ENCODE results near the gene SLC26A6. TPM values are rescaled to one million over a fixed set of nuclear protein-coding genes. Genes with fewer than 3 reads are reported as not detected.
A peak's percentile ranks its signal among the peaks of the same experiment; 100 is the strongest.

SLC26A6 gene
- 10 to 100 TPM; 27.4 to 34.6 (median 33.1) TPM for polyA plus RNA-seq (ENCODE audit: insufficient read length in 3 of 3)
- long read RNA-seq, donor 1, partial matches to known transcripts, result 0 of 1 reads
- long read RNA-seq, donor 1, other reads (novel, unspliced or antisense), result 0 of 1 reads
- long read RNA-seq, donor 2, result 0 reads
- long read RNA-seq, donor 3, partial matches to known transcripts, result 0 of 2 reads
- long read RNA-seq, donor 3, other reads (novel, unspliced or antisense), result 0 of 2 reads
- long read RNA-seq, donor 4, partial matches to known transcripts, result 0 of 2 reads
- long read RNA-seq, donor 4, other reads (novel, unspliced or antisense), result 0 of 2 reads
- long read RNA-seq, donor 5, result 0 reads
- long read RNA-seq, donor 6, partial matches to known transcripts, result 0 of 3 reads
- long read RNA-seq, donor 6, other reads (novel, unspliced or antisense), result 0 of 3 reads
- long read RNA-seq, donor 7, partial matches to known transcripts, result 0 of 2 reads
- long read RNA-seq, donor 7, other reads (novel, unspliced or antisense), result 0 of 2 reads
- long read RNA-seq, donor 8, partial matches to known transcripts, result 0 of 1 reads
- long read RNA-seq, donor 8, other reads (novel, unspliced or antisense), result 0 of 1 reads
- long read RNA-seq, donor 9, partial matches to known transcripts, result 0 of 2 reads
- long read RNA-seq, donor 9, other reads (novel, unspliced or antisense), result 0 of 2 reads
- long read RNA-seq, donor 10, partial matches to known transcripts, result 0 of 2 reads
- long read RNA-seq, donor 10, other reads (novel, unspliced or antisense), result 0 of 2 reads
- long read RNA-seq, donor 11, result 0 reads
- long read RNA-seq, donor 12, partial matches to known transcripts, result 0 of 3 reads
- long read RNA-seq, donor 12, other reads (novel, unspliced or antisense), result 0 of 3 reads
- long read RNA-seq, donor 13, result 0 reads
- long read RNA-seq, donor 14, result 0 reads
- long read RNA-seq, donor 15, partial matches to known transcripts, result 0 of 3 reads
- long read RNA-seq, donor 15, other reads (novel, unspliced or antisense), result 0 of 3 reads
- long read RNA-seq, donor 16, partial matches to known transcripts, result 0 of 1 reads
- long read RNA-seq, donor 16, other reads (novel, unspliced or antisense), result 0 of 1 reads

GRCh38 chr3:48635222-48636021 is at the start of gene SLC26A6:
SLC26A6 (minus strand) TSS chr3:48635461; CDS start chr3:48635393, 68 bp downstream.
- DNase-seq, result peak; percentile 97

DNA sequence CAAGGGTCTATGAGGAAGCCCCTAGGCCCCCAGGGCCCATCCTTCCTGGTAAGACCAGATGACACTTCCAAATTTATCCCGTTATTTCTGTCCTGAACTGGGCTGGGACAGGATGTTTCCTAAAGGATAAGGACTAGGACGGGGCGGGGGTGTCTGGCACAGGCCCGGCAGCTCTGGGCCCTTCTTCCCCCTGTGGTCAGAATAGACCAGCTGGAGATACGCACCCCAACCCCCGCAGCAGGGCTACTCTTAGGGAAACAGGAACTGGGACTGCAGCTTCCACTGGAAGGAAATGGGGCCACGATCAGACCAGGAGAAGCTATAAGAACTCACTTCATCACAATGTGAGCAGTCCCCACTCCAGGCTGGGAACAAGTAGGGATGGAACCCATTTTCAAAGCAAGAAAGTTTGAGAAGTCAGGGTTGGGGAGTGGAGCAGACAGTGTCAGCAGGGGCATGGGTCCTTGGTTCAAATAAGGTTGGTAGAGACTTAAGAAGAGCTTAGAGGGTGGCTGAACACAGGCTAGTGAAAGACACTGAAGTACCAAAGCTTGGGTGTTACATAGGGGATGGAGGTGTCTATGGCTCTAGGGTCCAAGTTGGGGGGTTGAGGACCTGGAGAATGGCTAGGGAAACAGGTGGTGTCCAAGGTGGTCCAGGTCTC is 49.4 kb upstream of the SLC26A6 start:
- no peak for DNase-seq

DNA sequence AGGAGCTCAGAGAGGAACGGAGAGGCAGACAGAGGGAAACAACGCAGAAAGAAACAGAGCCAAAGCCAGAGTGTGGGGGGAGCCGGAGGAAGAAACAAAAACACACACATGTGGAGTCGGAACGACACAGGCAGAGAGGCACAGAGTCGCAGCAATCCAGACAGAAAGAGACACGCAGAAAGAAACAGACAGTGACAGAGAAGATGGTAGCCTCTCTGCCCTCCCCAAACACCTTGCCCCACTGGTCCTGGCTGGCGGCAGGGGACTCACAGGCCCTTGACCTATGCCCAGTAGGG is 48.7 kb upstream of the SLC26A6 start:
- DNase-seq, result no peak

- DNase-seq, result no peak
Measured at GRCh38 chr3:48682786-48683185, 47.5 kb upstream of the SLC26A6 start.

DNA sequence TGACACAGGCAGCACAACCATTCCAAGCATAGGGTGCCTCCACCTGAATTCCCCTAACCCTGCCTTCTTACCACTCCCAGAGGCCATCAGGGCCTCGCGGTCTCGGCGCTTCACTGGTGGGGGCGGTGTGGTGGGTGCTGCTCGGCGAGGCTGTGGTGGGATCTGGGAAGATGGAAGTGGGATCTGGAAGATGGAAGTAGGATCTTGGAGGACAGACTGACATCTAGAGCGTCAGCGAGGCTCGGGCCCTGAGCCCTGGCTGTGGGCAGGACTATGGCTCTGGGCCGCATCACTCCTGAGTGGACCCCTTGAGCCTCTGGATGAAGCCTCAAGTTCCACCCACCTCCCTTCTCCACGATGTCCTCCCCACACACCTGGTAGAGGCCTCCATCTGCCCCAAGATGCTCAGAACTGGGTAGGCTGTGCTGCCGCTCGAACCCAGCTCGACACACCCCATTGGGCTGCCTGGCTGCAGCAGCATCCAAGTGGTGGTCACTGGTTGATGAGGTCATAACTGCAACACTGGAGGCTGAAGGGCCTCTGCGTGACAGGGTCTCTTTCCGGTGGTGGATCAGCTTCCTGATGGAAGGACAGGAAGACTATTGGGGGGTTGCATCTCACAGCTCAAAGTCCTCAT is 46.8 kb upstream of the SLC26A6 start:
- no peak for DNase-seq

DNA sequence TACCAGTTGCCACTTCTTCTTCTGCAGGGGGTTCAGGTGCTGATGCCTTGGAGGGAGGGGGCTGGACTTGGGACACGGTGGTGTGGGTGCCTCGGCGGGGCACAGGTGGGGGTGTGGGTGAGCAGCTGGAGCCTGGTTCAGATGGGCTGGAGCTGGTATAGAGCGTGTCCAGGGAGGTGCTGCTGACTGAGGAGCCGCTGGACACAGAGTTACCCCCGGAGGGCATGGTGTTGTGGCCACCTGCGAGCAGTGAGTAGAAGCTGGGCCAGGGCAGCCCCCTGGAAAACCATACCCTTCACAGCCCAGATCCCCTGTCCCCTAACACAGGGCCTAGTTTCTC is 46.2 kb upstream of the SLC26A6 start:
- no peak for DNase-seq

GRCh38 chr3:48680811-48681540 is 45.7 kb upstream of the SLC26A6 start:
- DNase-seq, result no peak

GRCh38 chr3:48679411-48680391 is 44.4 kb upstream of the SLC26A6 start:
- no peak for DNase-seq

DNA sequence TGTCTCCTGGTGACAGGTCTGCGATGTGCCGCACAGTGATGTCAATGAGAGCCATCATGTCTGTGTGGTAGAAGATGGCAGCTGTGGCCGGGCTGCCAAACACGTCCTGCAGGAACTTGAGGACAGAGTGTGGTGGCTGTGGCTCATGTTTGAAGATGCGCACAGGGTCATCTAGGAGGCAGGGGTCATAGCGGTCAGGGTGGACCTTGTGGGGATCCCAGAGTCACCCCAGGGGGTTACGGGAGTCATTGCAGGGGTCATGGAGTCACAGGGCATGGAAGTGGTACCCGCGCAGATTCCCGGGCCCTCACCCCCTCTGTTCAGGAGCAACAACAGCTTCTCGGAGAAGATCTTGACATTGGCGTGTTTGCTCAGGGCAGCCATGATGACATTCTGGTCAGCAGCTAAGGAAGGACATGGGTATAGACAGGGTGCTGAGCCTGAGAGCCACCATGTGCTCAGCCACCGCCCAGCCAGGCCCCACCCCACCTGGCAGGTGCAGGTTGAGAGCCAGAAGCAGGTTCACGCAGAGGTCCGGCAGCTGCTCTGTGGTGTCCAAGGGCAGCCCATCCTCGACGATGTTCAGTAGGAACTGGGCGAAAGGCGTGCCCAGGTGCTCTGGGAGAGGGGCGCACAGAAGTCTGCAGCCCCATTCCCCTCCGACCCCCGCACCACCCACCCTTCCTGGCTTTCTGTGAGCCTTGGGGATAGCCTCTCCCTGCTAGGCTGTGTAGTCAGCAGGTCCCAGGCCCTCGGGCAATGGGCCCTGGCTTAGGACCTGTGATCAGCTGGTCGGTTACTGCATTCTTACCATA is 43.5 kb upstream of the SLC26A6 start:
- DNase-seq, result no peak

DNA sequence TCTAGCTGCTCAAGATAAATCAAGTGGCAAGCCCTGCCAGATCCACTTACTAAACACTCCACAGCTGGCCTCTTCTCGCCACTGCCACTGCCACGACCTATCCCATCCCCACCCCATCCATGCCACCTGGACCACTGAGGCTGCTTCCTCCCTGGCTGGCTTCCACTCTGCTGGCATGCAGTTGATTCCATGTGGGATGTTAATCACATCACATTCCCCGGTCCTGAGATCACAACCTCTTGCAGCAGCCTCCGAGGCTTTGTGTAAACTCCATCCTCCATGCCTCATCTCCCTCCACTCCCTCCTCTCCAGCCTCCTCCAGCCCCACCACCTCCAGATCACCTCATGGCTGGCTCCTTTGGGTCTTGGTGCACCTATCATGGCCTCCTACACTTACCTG is 42.8 kb upstream of the SLC26A6 start:
- DNase-seq, result no peak

DNA sequence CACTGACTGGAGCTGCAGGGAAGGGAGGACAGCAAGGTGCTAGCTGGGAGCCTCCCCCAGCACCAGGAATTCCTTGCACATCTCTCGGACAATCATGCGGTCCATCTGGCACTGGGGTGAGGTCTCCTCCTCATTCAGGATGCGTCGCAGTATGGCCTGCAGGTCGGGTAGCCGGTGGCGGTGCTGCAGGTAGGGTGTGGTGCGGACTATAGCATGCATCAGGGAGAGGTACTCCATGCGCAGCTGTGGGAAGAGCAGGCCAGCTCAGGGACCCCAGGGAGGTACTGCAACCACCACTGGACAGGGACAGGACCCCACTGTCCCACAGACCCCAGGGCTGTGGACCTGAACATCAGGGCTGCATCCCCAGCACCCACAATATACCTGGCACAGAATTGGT is 39.2 kb upstream of the SLC26A6 start:
- no peak for DNase-seq

- no peak for DNase-seq
Measured at GRCh38 chr3:48672522-48672921, 37.3 kb upstream of the SLC26A6 start.

DNA sequence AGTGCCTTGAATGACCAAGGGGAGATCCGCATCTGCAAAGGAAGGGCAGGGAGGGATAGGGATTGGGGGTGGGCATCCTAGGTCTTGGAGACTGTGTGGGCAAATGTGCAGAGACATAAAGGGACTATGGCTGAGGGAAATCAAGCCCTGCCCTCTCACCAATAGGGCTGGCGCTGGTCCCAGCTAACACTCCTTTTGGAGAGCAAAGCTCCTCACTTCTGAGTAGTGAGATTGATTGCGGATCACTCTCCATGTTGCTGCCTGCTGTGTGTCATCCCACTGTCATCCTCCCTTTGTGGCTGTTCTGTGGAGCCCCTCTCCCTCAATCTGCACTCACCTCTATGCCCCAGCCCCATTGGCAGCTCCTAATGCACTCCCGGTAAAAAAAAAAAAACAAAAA is 29.7 kb upstream of the SLC26A6 start:
- DNase-seq, result no peak

DNA sequence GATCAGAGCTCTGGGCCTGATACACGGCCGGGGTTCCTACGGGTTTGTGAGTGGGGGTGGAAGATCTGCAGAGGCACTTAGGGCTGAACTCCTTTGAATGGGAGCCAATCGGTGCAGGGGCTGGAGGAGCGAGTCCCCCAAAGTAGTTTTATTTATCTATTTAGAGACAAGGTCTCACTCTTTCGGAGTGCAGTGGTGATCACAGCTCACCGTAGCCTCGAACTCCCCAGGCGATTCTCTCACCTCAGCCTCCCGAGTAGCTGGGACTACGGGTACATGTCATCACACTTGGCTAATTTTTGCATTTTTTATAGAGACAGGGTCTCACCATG is 29.0 kb upstream of the SLC26A6 start:
- no peak for DNase-seq

GRCh38 chr3:48663489-48664312 is 28.4 kb upstream of the SLC26A6 start:
- peak; percentile 95 for DNase-seq

DNA sequence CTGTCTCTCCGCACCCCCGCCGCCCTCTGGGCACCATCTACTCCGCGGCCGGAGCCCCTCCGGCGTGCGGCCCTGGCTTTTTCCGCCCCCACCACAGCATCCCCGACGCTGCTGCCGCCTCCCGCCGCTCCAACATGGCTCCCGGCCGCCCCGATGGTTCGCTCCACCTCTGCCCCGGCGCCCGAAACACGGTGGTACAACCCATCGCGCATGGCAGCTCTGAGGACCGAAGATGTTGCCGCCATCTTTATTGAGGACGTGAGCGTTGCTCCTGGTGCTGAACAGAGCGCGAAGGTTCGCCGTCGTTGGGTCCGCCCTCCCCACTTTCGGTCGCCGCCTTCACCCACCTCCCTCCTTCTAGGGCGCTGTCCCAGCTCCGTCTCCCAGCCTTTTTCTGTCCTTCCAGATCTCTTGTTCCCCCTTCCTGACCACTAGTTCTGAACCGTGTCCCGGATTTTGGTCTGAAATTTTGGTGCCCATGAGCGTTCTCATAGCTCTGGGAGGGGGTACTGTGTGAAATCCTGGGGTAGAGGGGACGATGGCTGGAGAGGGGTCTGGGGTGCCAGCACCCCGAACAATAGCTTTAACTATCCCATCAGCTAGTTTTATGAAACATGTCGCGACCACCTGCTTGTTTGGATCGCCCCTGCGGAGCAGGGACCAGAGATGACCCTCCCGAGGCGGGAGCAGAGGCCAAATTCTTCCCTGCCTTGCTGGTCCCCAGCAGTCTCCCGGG is 27.7 kb upstream of the SLC26A6 start, which contains the start of gene CELSR3:
Gene CELSR3, minus strand, starts transcription at position 134 of the 736 bp plus-strand sequence. CDS start 252 bp downstream, outside the sequence.
- peak; percentile 79 for DNase-seq
